ENCODE results near the gene ELOA. TPM values are rescaled to one million over a fixed set of nuclear protein-coding genes. Genes with fewer than 3 reads are reported as not detected.
"Not testable (repeated sequence)": the region's sequence is repeated elsewhere in the genome, so short reads cannot be mapped to it uniquely, and the experiment has no call there.

ELOA gene
- total and polyA plus RNA-seq, 4 donors = 17.0 to 38.1 (median 26.5) TPM

DNA sequence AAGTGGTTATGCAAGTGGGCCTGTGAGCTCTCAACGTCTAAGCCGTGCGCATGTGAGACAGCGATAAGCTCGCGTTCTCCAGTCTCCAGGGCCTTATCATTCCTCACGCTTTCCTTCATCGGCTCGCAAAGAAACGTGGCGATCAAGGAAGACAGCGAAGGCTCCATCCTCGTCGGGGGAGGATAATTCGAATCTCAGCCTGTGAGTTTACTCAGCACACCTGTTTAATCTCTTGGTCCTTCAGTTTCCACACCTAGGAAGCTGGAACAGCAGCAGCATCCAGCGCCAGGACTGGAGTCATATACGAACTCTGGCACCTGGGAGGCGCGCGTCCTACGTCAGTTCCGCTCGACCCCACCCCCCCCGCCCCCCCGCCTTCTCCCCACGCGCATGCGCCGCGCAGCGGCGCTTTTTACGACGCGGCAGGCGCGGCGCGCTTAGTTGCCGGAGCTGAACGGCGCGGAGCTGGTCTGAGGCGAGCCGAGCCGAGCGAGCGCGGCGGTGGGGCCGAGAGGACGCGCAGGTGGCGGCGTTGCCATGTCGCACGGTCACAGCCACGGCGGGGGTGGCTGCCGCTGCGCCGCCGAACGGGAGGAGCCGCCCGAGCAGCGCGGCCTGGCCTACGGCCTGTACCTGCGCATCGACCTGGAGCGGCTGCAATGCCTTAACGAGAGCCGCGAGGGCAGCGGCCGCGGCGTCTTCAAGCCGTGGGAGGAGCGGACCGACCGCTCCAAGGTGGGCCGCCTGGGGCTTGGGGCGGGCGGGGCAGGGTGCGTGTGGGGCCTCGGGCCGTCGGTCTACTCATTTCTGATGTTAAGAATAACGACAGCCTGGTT, 34.9 kb downstream of the ELOA start, which contains the start of gene PITHD1:
Gene PITHD1 (plus strand): TSS at position 440 of the 836 bp plus-strand sequence. CDS start 98 bp downstream, at position 538.
- Histone ChIP-seq H3K9me3 (ENCODE audit: control insufficient read depth, insufficient read depth, low read length) (no peaks in the 10 kb centered on the region), H3K27ac (ENCODE audit: low read depth, low read length) (peak within 1 kb of the TSS; percentile 94), H3K36me3 (ENCODE audit: control insufficient read depth, insufficient read depth, low read length) (peaks cover 19% of the 10 kb centered on the region), H3K4me1 (ENCODE audit: control insufficient read depth, insufficient read depth, low read length) (peaks cover 8% of the 10 kb centered on the region), H3K27me3 (ENCODE audit: control insufficient read depth, insufficient read depth, low read length) (no peaks in the 10 kb centered on the region), H3K4me3 (ENCODE audit: low read depth, low read length) (peak within 1 kb of the TSS; percentile 94)
- under 1% methylated on average over 78 of the region's 91 CpGs for WGBS (ENCODE audit: insufficient coverage)
- DNase-seq (ENCODE audit: low read depth in 4 of 6, low spot score in 6 of 6) = peak; percentile 64 to 95 (median 74)

DNA sequence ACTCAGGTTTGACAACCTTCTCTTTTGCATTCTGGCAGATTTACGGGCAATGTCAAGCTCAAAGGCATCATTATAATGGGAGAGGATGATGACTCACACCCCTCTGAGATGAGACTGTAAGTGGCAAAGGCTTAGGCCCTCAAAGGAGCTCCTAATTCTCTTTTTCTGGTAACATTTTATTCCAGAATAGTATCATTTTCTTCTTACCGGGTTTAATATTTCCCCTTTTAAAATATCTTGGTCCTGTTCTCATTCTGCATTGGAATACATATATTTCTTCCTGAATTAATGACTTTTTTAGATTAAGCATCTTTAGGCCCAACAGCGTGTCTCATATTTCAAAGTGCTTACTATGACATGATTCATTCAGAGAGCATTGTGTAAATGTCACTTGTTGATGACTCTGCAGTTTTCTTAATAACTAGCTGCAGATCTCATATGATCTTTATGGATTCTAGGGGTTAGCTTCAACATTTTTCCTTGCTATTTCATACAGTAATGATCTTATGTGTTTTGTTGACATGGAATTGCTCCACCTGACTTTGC, 36.6 kb downstream of the ELOA start:
- Histone ChIP-seq H3K4me3 (ENCODE audit: low read depth, low read length) (no peak overlapping the region), H3K27me3 (ENCODE audit: control insufficient read depth, insufficient read depth, low read length) (no peaks in the 10 kb centered on the region), H3K27ac (ENCODE audit: low read depth, low read length) (no peak overlapping the region), H3K4me1 (ENCODE audit: control insufficient read depth, insufficient read depth, low read length) (peaks cover 8% of the 10 kb centered on the region), H3K36me3 (ENCODE audit: control insufficient read depth, insufficient read depth, low read length) (peaks cover 30% of the 10 kb centered on the region), H3K9me3 (ENCODE audit: control insufficient read depth, insufficient read depth, low read length) (no peaks in the 10 kb centered on the region)
- WGBS (ENCODE audit: insufficient coverage) = no CpG with 5 or more reads among the region's 3 CpGs
- no peak for DNase-seq (ENCODE audit: low read depth in 4 of 6, low spot score in 6 of 6)

DNA sequence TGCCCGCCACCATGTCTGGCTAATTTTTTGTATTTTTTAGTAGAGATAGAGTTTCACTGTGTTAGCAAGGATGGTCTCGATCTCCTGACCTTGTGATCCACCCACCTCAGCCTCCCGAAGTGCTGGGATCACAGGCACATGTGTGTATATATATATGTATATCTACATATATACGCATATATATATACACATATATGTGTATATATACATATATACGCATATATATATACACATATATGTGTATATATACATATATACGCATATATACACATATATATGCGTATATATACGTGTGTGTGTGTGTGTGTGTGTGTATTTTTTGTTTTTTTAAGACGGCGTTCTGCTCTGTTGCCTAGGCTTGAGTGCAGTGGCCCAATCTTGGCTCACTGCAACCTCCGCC, 39.9 kb downstream of the ELOA start:
- 100% methylated on average over 1 of the region's 11 CpGs for WGBS (ENCODE audit: insufficient coverage)
- peaks cover 50% of the 10 kb centered on the region for H3K36me3 ChIP-seq (ENCODE audit: control insufficient read depth, insufficient read depth, low read length)
- not testable (repeated sequence) for H3K27ac ChIP-seq (ENCODE audit: low read depth, low read length); DNase-seq (ENCODE audit: low read depth in 4 of 6, low spot score in 6 of 6); H3K27me3 ChIP-seq (ENCODE audit: control insufficient read depth, insufficient read depth, low read length); H3K4me3 ChIP-seq (ENCODE audit: low read depth, low read length); H3K9me3 ChIP-seq (ENCODE audit: control insufficient read depth, insufficient read depth, low read length); H3K4me1 ChIP-seq (ENCODE audit: control insufficient read depth, insufficient read depth, low read length)

DNA sequence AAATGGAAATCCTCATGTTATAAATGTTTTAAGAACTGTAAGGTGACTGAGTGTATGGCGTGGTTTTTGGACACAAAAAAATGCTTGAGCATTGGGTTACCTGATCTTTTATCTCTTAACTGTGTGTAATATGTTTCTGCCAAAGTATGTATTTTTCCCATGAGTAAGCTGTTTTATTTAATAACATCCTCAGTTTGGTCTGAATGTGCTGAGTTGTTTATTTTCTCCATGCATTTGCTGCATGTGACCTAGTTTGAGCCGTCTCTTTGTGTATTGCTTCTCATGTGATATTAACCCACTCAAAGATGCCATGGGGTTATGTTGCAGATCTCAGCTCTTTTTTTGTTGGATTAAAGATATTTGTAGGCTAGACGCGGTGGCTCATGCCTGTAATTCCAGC, 41.6 kb downstream of the ELOA start:
- H3K9me3 ChIP-seq (ENCODE audit: control insufficient read depth, insufficient read depth, low read length) = no peaks in the 10 kb centered on the region
- H3K4me1 ChIP-seq (ENCODE audit: control insufficient read depth, insufficient read depth, low read length) = no peaks in the 10 kb centered on the region
- H3K36me3 ChIP-seq (ENCODE audit: control insufficient read depth, insufficient read depth, low read length) = peaks cover 58% of the 10 kb centered on the region
- H3K27me3 ChIP-seq (ENCODE audit: control insufficient read depth, insufficient read depth, low read length) = no peaks in the 10 kb centered on the region
- DNase-seq (ENCODE audit: low read depth in 4 of 6, low spot score in 6 of 6) = peak in 1 of 6 donors; percentile 20
- H3K4me3 ChIP-seq (ENCODE audit: low read depth, low read length) = no peak overlapping the region
- no peak overlapping the region for H3K27ac ChIP-seq (ENCODE audit: low read depth, low read length)
- WGBS (ENCODE audit: insufficient coverage) = 100% methylated on average over 2 of the region's 4 CpGs

DNA sequence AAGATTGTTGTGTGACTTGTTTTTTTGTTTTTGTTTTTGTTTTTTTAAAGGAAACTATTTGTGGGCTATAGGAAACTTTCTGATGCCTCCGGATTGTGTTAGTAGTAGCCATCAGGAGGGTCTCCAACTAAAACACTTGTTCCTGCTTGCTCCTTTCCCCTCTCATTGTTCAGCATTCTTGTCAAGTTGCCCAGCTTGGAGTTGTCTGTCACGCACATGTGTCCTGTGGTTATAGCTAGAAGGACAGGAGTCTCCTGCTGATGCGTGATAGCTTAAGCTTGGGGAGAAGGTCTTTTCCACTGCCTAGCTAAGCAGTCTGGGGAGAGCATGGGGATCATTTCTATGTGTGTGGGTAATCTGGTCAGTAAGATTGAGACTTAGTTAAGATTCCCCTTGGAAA, 44.4 kb downstream of the ELOA start:
- WGBS (ENCODE audit: insufficient coverage) = 89% methylated on average over 2 of the region's 3 CpGs
- Histone ChIP-seq H3K9me3 (ENCODE audit: control insufficient read depth, insufficient read depth, low read length) (no peaks in the 10 kb centered on the region), H3K27ac (ENCODE audit: low read depth, low read length) (no peak overlapping the region), H3K27me3 (ENCODE audit: control insufficient read depth, insufficient read depth, low read length) (no peaks in the 10 kb centered on the region), H3K36me3 (ENCODE audit: control insufficient read depth, insufficient read depth, low read length) (peaks cover 45% of the 10 kb centered on the region), H3K4me3 (ENCODE audit: low read depth, low read length) (no peak overlapping the region), H3K4me1 (ENCODE audit: control insufficient read depth, insufficient read depth, low read length) (peaks cover 19% of the 10 kb centered on the region)
- no peak for DNase-seq (ENCODE audit: low read depth in 4 of 6, low spot score in 6 of 6)

DNA sequence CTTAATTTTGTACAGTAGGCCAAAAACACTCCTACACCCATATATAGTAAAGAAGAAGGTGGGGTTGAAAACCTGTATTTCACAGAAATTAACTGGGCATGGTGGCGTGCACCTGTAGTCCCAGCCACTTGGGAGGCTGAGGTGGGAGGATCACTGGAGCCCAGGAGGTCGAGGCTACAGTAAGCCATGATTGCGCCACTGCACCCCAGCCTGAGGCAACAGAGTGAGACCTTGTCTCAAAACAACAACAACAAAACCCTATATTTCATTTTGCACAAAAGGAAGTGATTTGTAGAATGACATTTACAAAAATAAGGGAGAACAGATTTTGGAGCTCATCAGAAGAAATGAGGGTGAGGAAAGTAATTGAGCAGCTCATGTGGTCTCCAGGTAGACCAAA, 45.4 kb downstream of the ELOA start:
- no peak overlapping the region for H3K4me3 ChIP-seq (ENCODE audit: low read depth, low read length)
- no peaks in the 10 kb centered on the region for H3K27me3 ChIP-seq (ENCODE audit: control insufficient read depth, insufficient read depth, low read length)
- H3K9me3 ChIP-seq (ENCODE audit: control insufficient read depth, insufficient read depth, low read length) = no peaks in the 10 kb centered on the region
- WGBS (ENCODE audit: insufficient coverage) = 86% methylated on average over 1 of the region's 3 CpGs
- H3K4me1 ChIP-seq (ENCODE audit: control insufficient read depth, insufficient read depth, low read length) = peaks cover 28% of the 10 kb centered on the region
- DNase-seq (ENCODE audit: low read depth in 4 of 6, low spot score in 6 of 6) = no peak
- H3K36me3 ChIP-seq (ENCODE audit: control insufficient read depth, insufficient read depth, low read length) = peaks cover 48% of the 10 kb centered on the region
- H3K27ac ChIP-seq (ENCODE audit: low read depth, low read length) = no peak overlapping the region

DNA sequence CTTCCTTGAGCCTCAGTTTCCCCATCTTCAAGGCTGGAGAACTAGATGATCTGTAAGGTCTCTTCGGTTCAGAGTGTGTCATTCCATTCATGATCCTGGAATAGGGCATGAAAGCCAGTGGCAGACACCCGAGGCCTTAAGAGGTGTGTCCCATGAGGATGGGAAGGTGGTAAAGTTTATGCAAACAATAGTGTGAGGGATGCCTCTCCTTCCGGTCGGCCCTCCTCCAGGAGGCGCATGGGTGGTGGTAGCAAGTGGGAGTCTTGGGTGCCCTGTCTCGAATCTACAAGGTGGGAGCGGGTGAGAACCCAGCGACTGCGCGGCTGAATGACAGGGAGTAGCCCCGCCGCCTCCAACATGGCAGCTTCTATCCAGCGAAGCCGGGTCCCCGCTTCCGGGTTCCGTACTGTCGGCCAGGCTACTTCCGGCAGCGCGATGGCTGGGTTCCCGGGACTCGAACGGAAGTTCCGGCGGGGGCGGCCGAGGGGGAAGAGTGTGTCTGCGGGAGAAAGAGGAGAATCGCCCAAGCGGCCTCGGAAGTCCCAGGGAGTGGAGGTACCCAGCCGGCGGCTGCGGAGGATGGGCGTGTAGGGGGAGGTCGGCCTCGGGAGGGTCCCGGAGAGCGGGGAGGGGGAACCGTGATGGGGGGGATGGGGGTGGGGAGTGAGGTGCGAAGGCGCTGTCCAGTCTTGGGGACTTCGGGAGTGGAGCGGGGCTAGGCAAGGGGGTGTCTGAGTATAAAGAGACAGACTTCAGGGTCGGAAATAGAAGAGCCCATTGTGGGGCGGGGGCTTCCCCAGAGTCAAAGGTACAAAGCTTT, 47.6 kb downstream of the ELOA start, which contains the start of gene LYPLA2:
Gene LYPLA2 (plus strand): TSS at position 450 of the 820 bp plus-strand sequence. CDS start 1,538 bp downstream, outside the sequence.
- Histone ChIP-seq H3K9me3 (ENCODE audit: control insufficient read depth, insufficient read depth, low read length) (no peaks in the 10 kb centered on the region), H3K4me1 (ENCODE audit: control insufficient read depth, insufficient read depth, low read length) (peaks cover 38% of the 10 kb centered on the region), H3K4me3 (ENCODE audit: low read depth, low read length) (peak within 1 kb of the TSS; percentile 79), H3K27ac (ENCODE audit: low read depth, low read length) (no peak within 1 kb of the TSS), H3K36me3 (ENCODE audit: control insufficient read depth, insufficient read depth, low read length) (peaks cover 53% of the 10 kb centered on the region), H3K27me3 (ENCODE audit: control insufficient read depth, insufficient read depth, low read length) (no peaks in the 10 kb centered on the region)
- WGBS (ENCODE audit: insufficient coverage) = under 1% methylated on average over 46 of the region's 47 CpGs
- DNase-seq (ENCODE audit: low read depth in 4 of 6, low spot score in 6 of 6) = peak; percentile 79 to 98 (median 85)

DNA sequence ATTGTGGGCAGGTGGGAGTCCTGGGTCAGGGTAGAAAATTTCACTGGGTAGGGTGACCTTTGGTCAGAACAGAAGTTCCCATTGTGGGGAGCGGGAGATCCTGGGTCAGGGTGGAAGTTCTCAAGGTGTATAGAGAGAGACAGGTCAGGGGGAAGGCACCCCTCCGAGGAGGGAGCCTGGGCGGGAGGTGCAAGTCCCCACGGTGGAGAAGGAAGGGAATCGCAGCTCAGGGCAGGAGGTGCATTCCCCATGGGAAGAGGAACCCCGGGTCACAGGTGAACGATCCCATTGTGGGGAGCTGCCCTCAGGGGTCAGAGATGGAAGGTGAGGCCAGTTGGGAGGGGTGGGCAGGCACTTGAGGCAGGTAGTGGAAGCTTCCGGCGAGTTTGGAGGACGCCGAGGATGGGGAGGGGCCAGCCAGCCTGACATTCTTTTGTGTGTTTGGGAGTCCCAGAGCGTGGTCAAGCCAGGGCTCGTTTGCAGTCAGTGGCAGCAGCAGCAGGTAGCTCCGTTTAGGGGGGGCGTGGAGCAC, 48.3 kb downstream of the ELOA start:
- no peaks in the 10 kb centered on the region for H3K9me3 ChIP-seq (ENCODE audit: control insufficient read depth, insufficient read depth, low read length)

More for the DNA sequence above, 48.3 kb downstream of the ELOA start:
- WGBS (ENCODE audit: insufficient coverage) = 0% methylated on average over 14 of the region's 15 CpGs
- H3K27ac ChIP-seq (ENCODE audit: low read depth, low read length) = no peak overlapping the region
- DNase-seq (ENCODE audit: low read depth in 4 of 6, low spot score in 6 of 6) = no peak
- H3K4me3 ChIP-seq (ENCODE audit: low read depth, low read length) = peak overlapping the region; percentile 79
- peaks cover 55% of the 10 kb centered on the region for H3K36me3 ChIP-seq (ENCODE audit: control insufficient read depth, insufficient read depth, low read length)
- peaks cover 40% of the 10 kb centered on the region for H3K4me1 ChIP-seq (ENCODE audit: control insufficient read depth, insufficient read depth, low read length)
- H3K27me3 ChIP-seq (ENCODE audit: control insufficient read depth, insufficient read depth, low read length) = no peaks in the 10 kb centered on the region
